Stomach (tissue), 9 donors: ENCODE data around the gene PRDM16. TPM values are rescaled to one million over a fixed set of nuclear protein-coding genes. Genes with fewer than 3 reads are reported as not detected.

ENCODE experiments used
- DNase-seq, 2 donors: peaks; one replicate each; pipeline versions ENCODE4 v3.0.0 to v3.0.0-alpha.2; 2013 to 2019
- H3K27ac ChIP-seq, 5 donors: fragments of 200-600 bp in 4 of 5; sonication (generic) in 4 of 5; one replicate each; pipeline ENCODE4 v1.5.1; 2013 to 2019; ENCODE audit warnings: mild to moderate bottlenecking in 1 of 5, moderate library complexity in 1 of 5
- H3K27me3 ChIP-seq, 3 donors: fragments of 200-600 bp; sonication (generic); one replicate each; pipeline ENCODE4 v1.5.1; 2017 to 2019; ENCODE audit warnings: mixed run types in 1 of 3
- H3K36me3 ChIP-seq, 4 donors: fragments of 200-600 bp; sonication (generic); 1 replicate in 3 of 4; 2 replicates in 1 of 4; pipeline ENCODE4 v1.5.1; 2016 to 2019
- H3K4me1 ChIP-seq, 4 donors: fragments of 200-600 bp; sonication (generic); one replicate each; pipeline ENCODE4 v1.5.1; 2016 to 2019
- H3K4me3 ChIP-seq, 4 donors: fragments of 200-600 bp; sonication (generic) in 3 of 4; one replicate each; pipeline ENCODE4 v1.5.1; 2016 to 2019; ENCODE audit warnings: mild to moderate bottlenecking in 1 of 4
- H3K9me3 ChIP-seq, 4 donors: fragments of 200-600 bp; sonication (generic); one replicate each; pipeline ENCODE4 v1.5.1; 2016 to 2019
- EP300 ChIP-seq: sonication (generic); formaldehyde crosslinking; IDR thresholded peaks from one replicate; pipeline ENCODE4 v1.6.1; 2017; ENCODE audit warnings: antibody characterized with exemption
- POLR2A ChIP-seq, 4 donors: fragments of 450-650 bp; IDR thresholded peaks; one replicate each; pipeline ENCODE4 v1.6.1; 2016; ENCODE audit warnings: antibody characterized with exemption in 4 of 4, control low read depth in 2 of 4, mild to moderate bottlenecking in 1 of 4, moderate library complexity in 1 of 4
- POLR2AphosphoS5 ChIP-seq, 3 donors: sonication (generic); formaldehyde crosslinking; IDR thresholded peaks; one replicate each; pipeline ENCODE4 v1.6.1; 2016; ENCODE audit warnings: antibody characterized with exemption in 3 of 3
- WGBS, 5 donors: extraction: QIAGEN DNeasy Blood & Tissue Kit in 3 of 5; methylation state at CpG; one replicate each; pipeline versions ENCODE4 v1.1.5 to v1.1.7; 2013 to 2018; 5-methylcytosine and 5-hydroxymethylcytosine counted together
- intact Hi-C: fragments of 100-400 bp; cut with DNase I; formaldehyde crosslinking; loops from one replicate; pipeline ENCODE4 v1.15.1; 2023; ENCODE audit warnings: low total_unique reads
- polyA plus RNA-seq, 3 donors: library from polyadenylated mRNA; stranded (reverse); fragments of 200-250 nt; gene quantifications; one replicate each; pipeline ENCODE4 v1.2.3, GENCODE V29; 2013
- total RNA-seq, 5 donors: library from RNA; depleted of rRNA; stranded (reverse); fragments of >200 nt; gene quantifications; one replicate each; pipeline versions ENCODE4 v1.1.0 to v1.2.3, GENCODE V29; 2014 to 2016
- TF ChIP-seq, protein P1 (sequence below), 7 experiments: fragments of 450-650 bp in 4 of 7; fragments of 200-600 bp in 3 of 7; sonication (generic) in 3 of 7; IDR thresholded peaks; one replicate each; pipeline ENCODE4 v1.5.1; 2016 to 2019; ENCODE audit warnings: antibody characterized with exemption in 7 of 7, control low read depth in 2 of 7, mild to moderate bottlenecking in 1 of 7
- donor health status: healthy with polysubstance abuse.
- donor health status: Bipolar disorder and iron deficiency.
- donor health status: healthy.

The PRDM16 gene
- total and polyA plus RNA-seq, 8 donors: 0.29 to 222 (median 15.8) TPM

DNA sequence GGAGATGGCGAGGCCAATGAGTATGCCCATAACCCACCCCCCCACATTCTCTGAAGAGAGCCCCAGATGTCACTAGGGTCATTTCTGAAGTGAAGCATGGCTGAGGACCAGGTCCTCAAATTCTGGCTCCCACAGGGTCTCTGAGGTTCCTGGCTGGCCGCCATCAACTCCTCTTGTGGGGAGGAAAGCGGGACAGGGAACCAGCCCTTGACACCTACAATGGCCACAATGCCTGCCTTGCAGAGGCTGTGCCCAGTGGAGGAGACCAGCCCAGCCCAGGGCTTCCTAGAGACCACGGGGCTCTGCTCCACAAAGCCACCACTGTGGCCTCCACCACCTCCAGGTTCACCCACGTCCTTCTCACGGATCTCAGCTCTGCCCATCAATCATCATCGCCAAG lies 265.4 kb downstream of the PRDM16 start:
- Histone ChIP-seq H3K4me3 (no peak overlapping the region), H3K27ac (peak overlapping the region; percentile 4 to 71 (median 16)), H3K9me3 (no peaks in the 10 kb centered on the region), H3K27me3 (peaks cover 0 to 13% (median 0%) of the 10 kb centered on the region in 3 donors), H3K4me1 (peaks cover 14 to 61% (median 53%) of the 10 kb centered on the region in 4 donors), H3K36me3 (no peaks in the 10 kb centered on the region)
- intact Hi-C loops: no loop called here
- no peak for DNase-seq
- WGBS, 5 donors: 61 to 76% (median 70%) methylated on average over 6 to 7 of the region's 7 CpGs
- no peak for TF ChIP-seq EP300
- no peak for TF ChIP-seq POLR2AphosphoS5 (IDR thresholded peaks at IDR 0.05)
- TF ChIP-seq, protein P1, sequence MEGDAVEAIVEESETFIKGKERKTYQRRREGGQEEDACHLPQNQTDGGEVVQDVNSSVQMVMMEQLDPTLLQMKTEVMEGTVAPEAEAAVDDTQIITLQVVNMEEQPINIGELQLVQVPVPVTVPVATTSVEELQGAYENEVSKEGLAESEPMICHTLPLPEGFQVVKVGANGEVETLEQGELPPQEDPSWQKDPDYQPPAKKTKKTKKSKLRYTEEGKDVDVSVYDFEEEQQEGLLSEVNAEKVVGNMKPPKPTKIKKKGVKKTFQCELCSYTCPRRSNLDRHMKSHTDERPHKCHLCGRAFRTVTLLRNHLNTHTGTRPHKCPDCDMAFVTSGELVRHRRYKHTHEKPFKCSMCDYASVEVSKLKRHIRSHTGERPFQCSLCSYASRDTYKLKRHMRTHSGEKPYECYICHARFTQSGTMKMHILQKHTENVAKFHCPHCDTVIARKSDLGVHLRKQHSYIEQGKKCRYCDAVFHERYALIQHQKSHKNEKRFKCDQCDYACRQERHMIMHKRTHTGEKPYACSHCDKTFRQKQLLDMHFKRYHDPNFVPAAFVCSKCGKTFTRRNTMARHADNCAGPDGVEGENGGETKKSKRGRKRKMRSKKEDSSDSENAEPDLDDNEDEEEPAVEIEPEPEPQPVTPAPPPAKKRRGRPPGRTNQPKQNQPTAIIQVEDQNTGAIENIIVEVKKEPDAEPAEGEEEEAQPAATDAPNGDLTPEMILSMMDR (IDR thresholded peaks at IDR 0.05): no peak
- TF ChIP-seq POLR2A (IDR thresholded peaks at IDR 0.05): no peak

DNA sequence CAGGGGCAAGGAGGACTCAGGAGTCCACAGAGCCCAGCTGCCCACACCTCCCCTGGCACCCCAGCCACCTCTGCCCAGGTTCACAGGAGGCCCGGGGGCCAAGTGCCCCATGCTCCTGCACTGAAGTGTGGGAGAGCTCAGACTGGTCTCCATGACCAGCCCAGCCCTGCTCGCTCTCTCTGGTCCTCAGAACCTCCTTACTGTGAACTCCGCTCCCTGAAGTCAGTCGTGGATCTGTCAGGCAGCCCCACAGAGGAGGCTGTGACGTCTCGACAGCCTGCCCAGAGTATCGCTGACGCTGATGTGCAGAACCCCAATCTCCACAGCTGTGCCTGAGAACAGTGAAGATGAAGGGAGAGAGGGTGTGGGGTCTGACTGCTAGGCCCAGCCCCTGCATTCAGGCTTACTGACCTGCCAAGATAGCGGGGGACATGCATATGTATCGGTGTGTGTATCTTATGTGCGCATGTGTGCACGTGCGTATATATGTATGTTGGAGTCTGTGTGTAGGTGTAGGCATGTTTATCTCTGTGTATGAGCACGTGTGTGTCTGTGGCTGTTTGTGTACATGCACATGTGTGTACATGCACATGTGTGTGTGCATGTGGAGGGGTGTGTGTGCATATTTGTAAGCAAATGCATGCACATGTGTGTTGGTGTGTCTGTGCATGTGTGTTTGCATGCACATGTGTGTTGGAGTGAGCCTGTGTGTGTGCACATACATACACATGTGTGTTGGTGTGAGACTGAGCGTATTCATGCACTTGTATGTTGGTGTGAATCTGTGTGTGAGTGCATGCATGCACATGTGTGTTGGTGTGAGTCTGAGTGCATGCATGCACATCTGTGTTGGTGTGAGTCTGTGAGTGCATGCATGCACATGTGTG lies 267.0 kb downstream of the PRDM16 start:
- no peak for DNase-seq
- H3K4me3 ChIP-seq: no peak overlapping the region
- intact Hi-C loops: no loop called here
- H3K9me3 ChIP-seq: no peaks in the 10 kb centered on the region
- H3K4me1 ChIP-seq: peaks cover 14 to 47% (median 42%) of the 10 kb centered on the region in 4 donors
- H3K36me3 ChIP-seq: no peaks in the 10 kb centered on the region
- 80 to 92% (median 86%) methylated on average over 15 of the region's 15 CpGs for WGBS, 5 donors
- peaks cover 0 to 17% (median 0%) of the 10 kb centered on the region in 3 donors for H3K27me3 ChIP-seq
- TF ChIP-seq POLR2AphosphoS5 (IDR thresholded peaks at IDR 0.05): no peak
- TF ChIP-seq, protein P1 (IDR thresholded peaks at IDR 0.05): no peak
- no peak for TF ChIP-seq EP300
- no peak for TF ChIP-seq POLR2A (IDR thresholded peaks at IDR 0.05)
- H3K27ac ChIP-seq: no peak overlapping the region

DNA sequence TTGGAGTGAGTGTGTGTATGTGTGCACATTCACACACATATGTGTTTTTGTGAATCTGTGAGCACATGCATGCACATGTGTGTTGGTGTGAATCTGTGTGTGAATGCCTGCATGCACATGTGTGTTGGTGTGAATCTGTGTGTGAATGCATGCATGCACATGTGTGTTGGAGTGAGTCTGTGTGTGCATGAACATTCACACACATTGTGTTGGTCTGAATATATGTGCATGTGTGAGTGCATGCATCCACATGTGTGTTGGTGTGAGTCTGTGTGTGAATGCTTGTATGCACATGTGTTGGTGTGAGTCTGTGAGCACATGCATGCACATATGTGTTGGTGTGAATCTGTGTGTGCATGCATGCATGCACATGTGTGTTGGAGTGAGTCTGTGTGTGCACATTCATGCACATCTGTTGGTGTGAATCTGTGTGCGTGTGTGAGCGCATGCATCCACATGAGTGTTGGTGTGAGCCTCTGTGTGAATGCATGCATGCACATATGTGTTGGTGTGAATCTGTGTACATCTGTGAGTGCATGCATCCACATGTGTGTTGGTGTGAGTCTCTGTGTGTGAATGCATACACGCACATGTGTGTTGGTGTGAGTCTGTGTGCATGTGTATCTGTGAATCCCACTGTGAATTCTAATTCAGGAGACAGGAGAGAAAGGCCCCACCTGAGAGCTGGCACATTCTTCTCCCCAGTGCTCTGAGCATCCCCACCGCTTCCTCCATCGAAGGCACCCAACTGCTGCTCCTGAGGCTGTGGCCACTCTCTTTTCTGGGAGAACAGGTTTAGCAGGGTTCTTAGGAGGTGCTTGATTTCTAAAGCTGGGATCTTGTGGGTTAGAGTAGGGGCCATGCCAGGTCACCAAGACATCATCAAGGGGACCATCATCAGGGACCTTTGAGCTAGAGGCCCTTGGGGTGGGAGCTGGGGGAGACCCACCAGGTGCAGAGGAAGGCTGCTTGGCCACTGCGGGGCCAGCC lies 267.9 kb downstream of the PRDM16 start:
- Histone ChIP-seq H3K9me3 (no peaks in the 10 kb centered on the region), H3K36me3 (no peaks in the 10 kb centered on the region), H3K4me3 (no peak overlapping the region), H3K4me1 (peaks cover 14 to 44% (median 39%) of the 10 kb centered on the region in 4 donors), H3K27ac (no peak overlapping the region), H3K27me3 (peaks cover 0 to 17% (median 0%) of the 10 kb centered on the region in 3 donors)
- intact Hi-C loops: no loop called here
- WGBS, 5 donors: 70 to 90% (median 83%) methylated on average over 6 of the region's 6 CpGs
- no peak for TF ChIP-seq POLR2A (IDR thresholded peaks at IDR 0.05)
- TF ChIP-seq, protein P1 (IDR thresholded peaks at IDR 0.05): no peak
- TF ChIP-seq POLR2AphosphoS5 (IDR thresholded peaks at IDR 0.05): no peak
- no peak for TF ChIP-seq EP300
- DNase-seq: peak in 1 of 2 donors; percentile 72
